Hepatocyte (in vitro differentiated cells): ENCODE data around the gene EML4. TPM values are rescaled to one million over a fixed set of nuclear protein-coding genes. Genes with fewer than 3 reads are reported as not detected.

ENCODE experiments used
- DNase-seq: peaks from one replicate; pipeline ENCODE4 v3.0.0-alpha.2; 2016; ENCODE audit warnings: low spot score
- H2AFZ ChIP-seq: fragments of 200-600 bp; sonication (generic); 2 replicates; pipeline ENCODE4 v1.6.0; 2016; ENCODE audit warnings: antibody characterized with exemption, mild to moderate bottlenecking
- H3K27ac ChIP-seq: fragments of 200-600 bp; sonication (generic); 2 replicates; pipeline ENCODE4 v1.5.1; 2016; ENCODE audit warnings: mild to moderate bottlenecking
- H3K27me3 ChIP-seq: fragments of 200-600 bp; sonication (generic); 2 replicates; pipeline ENCODE4 v1.6.1; 2016
- H3K36me3 ChIP-seq: fragments of 200-600 bp; sonication (generic); replicated peaks from 2 replicates; pipeline ENCODE4 v1.5.1; 2016; ENCODE audit warnings: low read depth; ENCODE audit not compliant: insufficient read depth
- H3K4me1 ChIP-seq: fragments of 200-600 bp; sonication (generic); 2 replicates; pipeline ENCODE4 v1.5.1; 2016; ENCODE audit warnings: mild to moderate bottlenecking, moderate library complexity; ENCODE audit not compliant: insufficient read depth
- H3K4me2 ChIP-seq: fragments of 200-600 bp; sonication (generic); 2 replicates; pipeline ENCODE4 v1.6.0; 2016
- H3K4me3 ChIP-seq: fragments of 200-600 bp; sonication (generic); 2 replicates; pipeline ENCODE4 v1.5.1; 2016; ENCODE audit warnings: mild to moderate bottlenecking
- H3K79me2 ChIP-seq: fragments of 200-600 bp; sonication (generic); 2 replicates; pipeline ENCODE4 v1.6.0; 2017; ENCODE audit warnings: mild to moderate bottlenecking
- H3K9me2 ChIP-seq: fragments of 200-600 bp; sonication (generic); replicated peaks from 2 replicates; pipeline ENCODE4 v1.6.0; 2017; ENCODE audit warnings: mild to moderate bottlenecking; ENCODE audit not compliant: insufficient read depth
- H3K9me3 ChIP-seq: fragments of 200-600 bp; sonication (generic); 2 replicates; pipeline ENCODE4 v1.5.1; 2016; ENCODE audit warnings: low read depth, mild to moderate bottlenecking
- H4K20me1 ChIP-seq: fragments of 200-600 bp; sonication (generic); 2 replicates; pipeline ENCODE4 v1.6.0; 2016; ENCODE audit warnings: mild to moderate bottlenecking; ENCODE audit not compliant: insufficient read depth, poor library complexity, severe bottlenecking
- CTCF ChIP-seq: fragments of 200-600 bp; sonication (generic); IDR thresholded peaks from 2 replicates; pipeline ENCODE4 v1.5.1; 2016; ENCODE audit warnings: antibody characterized with exemption, mild to moderate bottlenecking; ENCODE audit not compliant: poor library complexity
- EZH2 ChIP-seq: fragments of 200-600 bp; sonication (generic); IDR thresholded peaks from 2 replicates; pipeline ENCODE4 v1.6.1; 2016; ENCODE audit warnings: antibody characterized with exemption, mild to moderate bottlenecking, borderline replicate concordance
- EZH2phosphoT487 ChIP-seq: fragments of 200-600 bp; sonication (generic); IDR thresholded peaks from one replicate; pipeline ENCODE4 v1.6.1; 2018; ENCODE audit warnings: antibody characterized with exemption, mild to moderate bottlenecking, low read depth, moderate library complexity; ENCODE audit not compliant: unreplicated experiment, severe bottlenecking
- WGBS: methylation state at CpG from one replicate; pipeline ENCODE4 v1.1.6; 2016; ENCODE audit warnings: low lambda C conversion rate; ENCODE audit errors: missing lambda C conversion rate; 5-methylcytosine and 5-hydroxymethylcytosine counted together
- polyA plus RNA-seq: library from polyadenylated mRNA; unstranded; fragments of >200 nt; fragmentation: Nextera tagmentation; extraction: Ambion mirVana; gene quantifications from 2 replicates; pipeline ENCODE4 v1.2.1, GENCODE V29; 2016
- total RNA-seq: library from RNA; depleted of rRNA; stranded (reverse); fragments of >200 nt; gene quantifications from 2 replicates; pipeline ENCODE4 v1.2.3, GENCODE V29; 2014

The EML4 gene
- total RNA-seq (86.8 and 86.9 TPM in 2 replicates), polyA plus RNA-seq (49.9 and 55.2 TPM in 2 replicates)

- H3K27me3 ChIP-seq: no peaks in the 10 kb centered on the region
- H3K27ac ChIP-seq: peak within 1 kb of the TSS; percentile 94
- H3K4me1 ChIP-seq: peaks cover 18% of the 10 kb centered on the region
- 1% methylated on average over 64 of the region's 88 CpGs for WGBS
- DNase-seq: peak; percentile 98
- peaks cover 6% of the 10 kb centered on the region for H4K20me1 ChIP-seq
- H3K9me3 ChIP-seq: no peaks in the 10 kb centered on the region
- H2AFZ ChIP-seq: peak within 1 kb of the TSS; percentile 72
- peaks cover 49% of the 10 kb centered on the region for H3K79me2 ChIP-seq
- TF ChIP-seq CTCF (no peak), EZH2 (no peak), EZH2phosphoT487 (no peak)
- H3K4me3 ChIP-seq: peak within 1 kb of the TSS; percentile 93
- no peaks in the 10 kb centered on the region for H3K36me3 ChIP-seq
- no peaks in the 10 kb centered on the region for H3K9me2 ChIP-seq
- H3K4me2 ChIP-seq: peak within 1 kb of the TSS; percentile 83
Measured at GRCh38 chr2:42169100-42169873, at the start of gene EML4. TSS of gene EML4 (plus strand) at chr2:42169353. CDS start at chr2:42169612, 259 bp downstream.

GRCh38 chr2:42123426-42123825 is 45.7 kb upstream of the EML4 start:
- DNase-seq: no peak
- no peaks in the 10 kb centered on the region for H3K9me2 ChIP-seq
- peaks cover 25% of the 10 kb centered on the region for H3K4me1 ChIP-seq
- H3K27me3 ChIP-seq: no peaks in the 10 kb centered on the region
- H4K20me1 ChIP-seq: no peaks in the 10 kb centered on the region
- no peak overlapping the region for H3K4me3 ChIP-seq
- no peak for TF ChIP-seq EZH2phosphoT487
- TF ChIP-seq CTCF: no peak
- TF ChIP-seq EZH2: no peak
- no peak overlapping the region for H3K4me2 ChIP-seq
- H3K27ac ChIP-seq: no peak overlapping the region
- no peaks in the 10 kb centered on the region for H3K9me3 ChIP-seq
- H2AFZ ChIP-seq: no peak overlapping the region
- H3K79me2 ChIP-seq: no peaks in the 10 kb centered on the region
- no peaks in the 10 kb centered on the region for H3K36me3 ChIP-seq

- Histone ChIP-seq H3K27ac (no peak overlapping the region), H3K9me2 (no peaks in the 10 kb centered on the region), H3K36me3 (no peaks in the 10 kb centered on the region), H3K27me3 (no peaks in the 10 kb centered on the region), H3K9me3 (no peaks in the 10 kb centered on the region), H3K4me2 (no peak overlapping the region), H4K20me1 (no peaks in the 10 kb centered on the region), H3K4me3 (no peak overlapping the region), H2AFZ (no peak overlapping the region), H3K4me1 (peaks cover 26% of the 10 kb centered on the region), H3K79me2 (no peaks in the 10 kb centered on the region)
- TF ChIP-seq EZH2 (no peak), CTCF (no peak), EZH2phosphoT487 (no peak)
- no peak for DNase-seq
- WGBS: 77% methylated on average over 6 of the region's 6 CpGs
Measured at GRCh38 chr2:42124011-42124785, 45.0 kb upstream of the EML4 start.
